ENCODE results near the gene SLC25A34.
A peak's percentile ranks its signal among the peaks of the same experiment; 100 is the strongest.

Gene SLC25A34

GRCh38 chr1:15771836-15772515 is 35.9 kb downstream of the SLC25A34 start:
- 94% methylated on average over 5 of the region's 6 CpGs for WGBS

GRCh38 chr1:15775706-15776105 is 39.6 kb downstream of the SLC25A34 start:
- no peak for DNase-seq
- no peak overlapping the region for H4K8ac ChIP-seq (ENCODE audit: low read length)
- H3K4me2 ChIP-seq (ENCODE audit: low read length, poor library complexity, severe bottlenecking), result no peak overlapping the region
- H3K14ac ChIP-seq (ENCODE audit: low read length in 2 of 2), result no peak overlapping the region
- H3K18ac ChIP-seq (ENCODE audit: low read depth in 1 of 2, low read length in 2 of 2), result no peak overlapping the region
- H2BK5ac ChIP-seq (ENCODE audit: low read depth, low read length, poor library complexity, severe bottlenecking), result no peak overlapping the region
- 93% methylated on average over 2 of the region's 2 CpGs for WGBS
- no peak overlapping the region for H2AFZ ChIP-seq (ENCODE audit: low read depth, low read length)
- H3K79me1 ChIP-seq (replicated peaks; ENCODE audit: low read length, poor library complexity, severe bottlenecking), result peaks cover 33% of the 10 kb centered on the region
- no peak overlapping the region for H2BK12ac ChIP-seq (ENCODE audit: low read length in 2 of 2)
- H3K9me3 ChIP-seq (ENCODE audit: control insufficient read depth, low read length), result no peaks in the 10 kb centered on the region
- no peak overlapping the region for H2AK5ac ChIP-seq (ENCODE audit: low read length, severe bottlenecking)
- H3K23ac ChIP-seq (ENCODE audit: low read length in 2 of 2), result no peak overlapping the region
- H3K9ac ChIP-seq (ENCODE audit: low read length), result no peak overlapping the region
- peaks cover 34 to 85% of the 10 kb centered on the region in 2 experiments for H3K36me3 ChIP-seq (ENCODE audit: control insufficient read depth in 1 of 2, insufficient read depth in 2 of 2, low read depth in 1 of 2, low read length in 2 of 2)
- H3K4me3 ChIP-seq (ENCODE audit: insufficient read depth in 1 of 2, low read depth in 1 of 2, low read length in 2 of 2), result no peak overlapping the region
- no peak overlapping the region for H2BK120ac ChIP-seq (ENCODE audit: low read depth, low read length)
- H4K91ac ChIP-seq (ENCODE audit: low read length), result no peak overlapping the region
- H3K27ac ChIP-seq (ENCODE audit: low read length, poor library complexity, severe bottlenecking), result no peak overlapping the region
- peaks cover 7% of the 10 kb centered on the region for H3K4me1 ChIP-seq (ENCODE audit: control insufficient read depth, insufficient read depth, low read depth, low read length)
- H3K4ac ChIP-seq (ENCODE audit: low read depth in 1 of 2, low read length in 2 of 2), result no peak overlapping the region
- no peak overlapping the region for H2BK15ac ChIP-seq (ENCODE audit: low read depth, poor library complexity, severe bottlenecking)
- H3K27me3 ChIP-seq (ENCODE audit: control insufficient read depth in 1 of 2, insufficient read depth in 1 of 2, low read length in 2 of 2), result no peaks in the 10 kb centered on the region

More at GRCh38 chr1:15771836-15772515, 35.9 kb downstream of the SLC25A34 start:
- Histone ChIP-seq H2BK15ac (ENCODE audit: low read depth, poor library complexity, severe bottlenecking) (no peak overlapping the region), H3K23ac (ENCODE audit: low read length in 2 of 2) (no peak overlapping the region), H3K14ac (ENCODE audit: low read length in 2 of 2) (peak overlapping the region in 1 of 2 experiments; percentile 62), H2AFZ (ENCODE audit: low read depth, low read length) (no peak overlapping the region), H3K4ac (ENCODE audit: low read depth in 1 of 2, low read length in 2 of 2) (no peak overlapping the region), H3K36me3 (ENCODE audit: control insufficient read depth in 1 of 2, insufficient read depth in 2 of 2, low read depth in 1 of 2, low read length in 2 of 2) (peaks cover 40 to 83% of the 10 kb centered on the region in 2 experiments), H4K8ac (ENCODE audit: low read length) (no peak overlapping the region), H3K4me3 (ENCODE audit: insufficient read depth in 1 of 2, low read depth in 1 of 2, low read length in 2 of 2) (no peak overlapping the region), H3K9ac (ENCODE audit: low read length) (no peak overlapping the region), H3K27ac (ENCODE audit: low read length, poor library complexity, severe bottlenecking) (no peak overlapping the region), H2BK5ac (ENCODE audit: low read depth, low read length, poor library complexity, severe bottlenecking) (no peak overlapping the region), H3K4me1 (ENCODE audit: control insufficient read depth, insufficient read depth, low read depth, low read length) (peaks cover 2% of the 10 kb centered on the region), H2BK120ac (ENCODE audit: low read depth, low read length) (no peak overlapping the region), H3K4me2 (ENCODE audit: low read length, poor library complexity, severe bottlenecking) (no peak overlapping the region), H4K91ac (ENCODE audit: low read length) (no peak overlapping the region), H3K18ac (ENCODE audit: low read depth in 1 of 2, low read length in 2 of 2) (no peak overlapping the region), H2BK12ac (ENCODE audit: low read length in 2 of 2) (peak overlapping the region in 1 of 2 experiments; percentile 24), H2AK5ac (ENCODE audit: low read length, severe bottlenecking) (no peak overlapping the region), H3K9me3 (ENCODE audit: control insufficient read depth, low read length) (no peaks in the 10 kb centered on the region), H3K27me3 (ENCODE audit: control insufficient read depth in 1 of 2, insufficient read depth in 1 of 2, low read length in 2 of 2) (no peaks in the 10 kb centered on the region), H3K79me1 (replicated peaks; ENCODE audit: low read length, poor library complexity, severe bottlenecking) (peaks cover 34% of the 10 kb centered on the region)
- DNase-seq, result no peak

- over 99% methylated on average over 5 of the region's 7 CpGs for WGBS
These were observed 42.0 kb downstream of the SLC25A34 start for GRCh38 chr1:15777909-15778707.

DNA sequence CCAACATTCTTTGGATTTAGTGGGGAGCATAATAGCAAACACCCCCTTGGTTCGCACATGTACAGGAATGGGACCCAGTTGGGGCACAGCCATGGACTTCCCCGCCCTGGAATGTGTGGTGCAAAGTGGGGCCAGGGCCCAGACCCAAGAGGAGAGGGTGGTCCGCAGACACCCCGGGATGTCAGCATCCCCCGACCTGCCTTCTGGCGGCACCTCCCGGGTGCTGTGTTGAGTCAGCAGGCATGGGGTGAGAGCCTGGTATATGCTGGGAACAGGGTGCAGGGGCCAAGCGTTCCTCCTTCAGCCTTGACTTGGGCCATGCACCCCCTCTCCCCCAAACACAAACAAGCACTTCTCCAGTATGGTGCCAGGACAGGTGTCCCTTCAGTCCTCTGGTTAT is 49.6 kb downstream of the SLC25A34 start:
- peaks cover 7 to 46% of the 10 kb centered on the region in 2 experiments for H3K36me3 ChIP-seq (ENCODE audit: control insufficient read depth in 1 of 2, insufficient read depth in 2 of 2, low read depth in 1 of 2, low read length in 2 of 2)
- H3K27me3 ChIP-seq (ENCODE audit: control insufficient read depth in 1 of 2, insufficient read depth in 1 of 2, low read length in 2 of 2), result no peaks in the 10 kb centered on the region
- peaks cover 2% of the 10 kb centered on the region for H3K4me1 ChIP-seq (ENCODE audit: control insufficient read depth, insufficient read depth, low read depth, low read length)
- H3K14ac ChIP-seq (ENCODE audit: low read length in 2 of 2), result no peak overlapping the region
- no peak for DNase-seq
- peaks cover 6% of the 10 kb centered on the region for H3K79me1 ChIP-seq (replicated peaks; ENCODE audit: low read length, poor library complexity, severe bottlenecking)
- H3K9me3 ChIP-seq (ENCODE audit: control insufficient read depth, low read length), result no peaks in the 10 kb centered on the region
- WGBS, result 92% methylated on average over 6 of the region's 8 CpGs
- no peak overlapping the region for H4K91ac ChIP-seq (ENCODE audit: low read length)
- H2AFZ ChIP-seq (ENCODE audit: low read depth, low read length), result no peak overlapping the region
- no peak overlapping the region for H2AK5ac ChIP-seq (ENCODE audit: low read length, severe bottlenecking)
- no peak overlapping the region for H3K4ac ChIP-seq (ENCODE audit: low read depth in 1 of 2, low read length in 2 of 2)
- no peak overlapping the region for H3K4me3 ChIP-seq (ENCODE audit: insufficient read depth in 1 of 2, low read depth in 1 of 2, low read length in 2 of 2)
- H3K4me2 ChIP-seq (ENCODE audit: low read length, poor library complexity, severe bottlenecking), result no peak overlapping the region
- H2BK12ac ChIP-seq (ENCODE audit: low read length in 2 of 2), result no peak overlapping the region
- H3K18ac ChIP-seq (ENCODE audit: low read depth in 1 of 2, low read length in 2 of 2), result no peak overlapping the region
- H4K8ac ChIP-seq (ENCODE audit: low read length), result no peak overlapping the region
- no peak overlapping the region for H2BK120ac ChIP-seq (ENCODE audit: low read depth, low read length)
- no peak overlapping the region for H3K23ac ChIP-seq (ENCODE audit: low read length in 2 of 2)
- H3K27ac ChIP-seq (ENCODE audit: low read length, poor library complexity, severe bottlenecking), result no peak overlapping the region
- no peak overlapping the region for H2BK5ac ChIP-seq (ENCODE audit: low read depth, low read length, poor library complexity, severe bottlenecking)
- H2BK15ac ChIP-seq (ENCODE audit: low read depth, poor library complexity, severe bottlenecking), result no peak overlapping the region
- H3K9ac ChIP-seq (ENCODE audit: low read length), result no peak overlapping the region

More at GRCh38 chr1:15777909-15778707, 42.0 kb downstream of the SLC25A34 start:
- Histone ChIP-seq H4K8ac (ENCODE audit: low read length) (no peak overlapping the region), H3K79me1 (replicated peaks; ENCODE audit: low read length, poor library complexity, severe bottlenecking) (peaks cover 23% of the 10 kb centered on the region), H3K23ac (ENCODE audit: low read length in 2 of 2) (no peak overlapping the region), H2BK5ac (ENCODE audit: low read depth, low read length, poor library complexity, severe bottlenecking) (no peak overlapping the region), H3K4ac (ENCODE audit: low read depth in 1 of 2, low read length in 2 of 2) (no peak overlapping the region), H2BK12ac (ENCODE audit: low read length in 2 of 2) (no peak overlapping the region), H3K18ac (ENCODE audit: low read depth in 1 of 2, low read length in 2 of 2) (no peak overlapping the region), H3K36me3 (ENCODE audit: control insufficient read depth in 1 of 2, insufficient read depth in 2 of 2, low read depth in 1 of 2, low read length in 2 of 2) (peaks cover 22 to 77% of the 10 kb centered on the region in 2 experiments), H4K91ac (ENCODE audit: low read length) (no peak overlapping the region), H3K9me3 (ENCODE audit: control insufficient read depth, low read length) (no peaks in the 10 kb centered on the region), H2BK120ac (ENCODE audit: low read depth, low read length) (no peak overlapping the region), H3K4me3 (ENCODE audit: insufficient read depth in 1 of 2, low read depth in 1 of 2, low read length in 2 of 2) (no peak overlapping the region), H2AFZ (ENCODE audit: low read depth, low read length) (no peak overlapping the region), H2AK5ac (ENCODE audit: low read length, severe bottlenecking) (no peak overlapping the region), H3K14ac (ENCODE audit: low read length in 2 of 2) (no peak overlapping the region), H3K4me1 (ENCODE audit: control insufficient read depth, insufficient read depth, low read depth, low read length) (peaks cover 5% of the 10 kb centered on the region), H3K9ac (ENCODE audit: low read length) (no peak overlapping the region), H3K4me2 (ENCODE audit: low read length, poor library complexity, severe bottlenecking) (no peak overlapping the region), H3K27me3 (ENCODE audit: control insufficient read depth in 1 of 2, insufficient read depth in 1 of 2, low read length in 2 of 2) (no peaks in the 10 kb centered on the region), H2BK15ac (ENCODE audit: low read depth, poor library complexity, severe bottlenecking) (no peak overlapping the region), H3K27ac (ENCODE audit: low read length, poor library complexity, severe bottlenecking) (no peak overlapping the region)
- no peak for DNase-seq

All from mesenchymal stem cell (in vitro differentiated cells and primary cell).